ENCODE results near the gene CDH8. TPM values are rescaled to one million over a fixed set of nuclear protein-coding genes. Genes with fewer than 3 reads are reported as not detected.

Gene CDH8
- total RNA-seq, 1 experiment from 2014 or later = 50.5 TPM

DNA sequence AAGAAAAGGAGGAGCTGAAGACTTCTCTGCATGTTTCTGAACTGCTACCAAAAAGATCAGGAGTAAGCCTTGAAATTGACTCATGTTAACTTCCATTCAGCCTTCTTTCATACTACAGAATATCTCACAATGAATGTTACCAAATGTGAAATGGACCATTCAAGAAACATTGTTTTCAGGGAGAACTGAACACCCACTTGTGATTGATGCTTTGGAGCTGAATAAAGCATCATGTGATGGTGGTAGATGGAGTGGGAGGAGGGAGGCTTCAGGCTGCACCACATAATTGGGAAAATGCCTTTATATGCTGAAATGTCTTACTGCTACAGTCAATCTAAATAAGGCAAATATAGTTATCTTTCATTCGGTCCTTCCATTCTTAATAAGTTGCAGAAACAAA, 127.8 kb downstream of the CDH8 start:
- no peaks in the 10 kb centered on the region for H3K9me3 ChIP-seq (ENCODE audit: low read depth, low read length, poor library complexity, severe bottlenecking)
- no peak overlapping the region for H3K27ac ChIP-seq (ENCODE audit: low read depth, low read length, poor library complexity, severe bottlenecking)
- no peak overlapping the region for H3K4me3 ChIP-seq (ENCODE audit: low read depth, low read length, poor library complexity, severe bottlenecking)
- BruUV-seq (replicated peaks) = no TSS peak
- intact Hi-C loops (cut with micrococcal nuclease; ENCODE audit: unreplicated experiment) = no loop called here
- TF ChIP-seq, protein P1, sequence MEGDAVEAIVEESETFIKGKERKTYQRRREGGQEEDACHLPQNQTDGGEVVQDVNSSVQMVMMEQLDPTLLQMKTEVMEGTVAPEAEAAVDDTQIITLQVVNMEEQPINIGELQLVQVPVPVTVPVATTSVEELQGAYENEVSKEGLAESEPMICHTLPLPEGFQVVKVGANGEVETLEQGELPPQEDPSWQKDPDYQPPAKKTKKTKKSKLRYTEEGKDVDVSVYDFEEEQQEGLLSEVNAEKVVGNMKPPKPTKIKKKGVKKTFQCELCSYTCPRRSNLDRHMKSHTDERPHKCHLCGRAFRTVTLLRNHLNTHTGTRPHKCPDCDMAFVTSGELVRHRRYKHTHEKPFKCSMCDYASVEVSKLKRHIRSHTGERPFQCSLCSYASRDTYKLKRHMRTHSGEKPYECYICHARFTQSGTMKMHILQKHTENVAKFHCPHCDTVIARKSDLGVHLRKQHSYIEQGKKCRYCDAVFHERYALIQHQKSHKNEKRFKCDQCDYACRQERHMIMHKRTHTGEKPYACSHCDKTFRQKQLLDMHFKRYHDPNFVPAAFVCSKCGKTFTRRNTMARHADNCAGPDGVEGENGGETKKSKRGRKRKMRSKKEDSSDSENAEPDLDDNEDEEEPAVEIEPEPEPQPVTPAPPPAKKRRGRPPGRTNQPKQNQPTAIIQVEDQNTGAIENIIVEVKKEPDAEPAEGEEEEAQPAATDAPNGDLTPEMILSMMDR (conservative IDR thresholded peaks at IDR 0.05; ENCODE audit: low read depth, low read length) = no peak
- TF ChIP-seq EZH2 (IDR thresholded peaks at IDR 0.05; ENCODE audit: borderline replicate concordance, low read depth, low read length, poor library complexity, severe bottlenecking) = no peak
- no peak for DNase-seq (ENCODE audit: low spot score)
- ChIA-PET POLR2A (ENCODE audit: low non-redundant PET) (no interaction called here), CTCF (no interaction called here)
- no peaks in the 10 kb centered on the region for H3K4me1 ChIP-seq (ENCODE audit: insufficient read depth, low read length, poor library complexity, severe bottlenecking)
- H3K36me3 ChIP-seq (ENCODE audit: insufficient read depth, low read length, poor library complexity, severe bottlenecking) = no peaks in the 10 kb centered on the region
- no peaks in the 10 kb centered on the region for H3K27me3 ChIP-seq (replicated peaks; ENCODE audit: insufficient read depth, low read depth, low read length, poor library complexity)

DNA sequence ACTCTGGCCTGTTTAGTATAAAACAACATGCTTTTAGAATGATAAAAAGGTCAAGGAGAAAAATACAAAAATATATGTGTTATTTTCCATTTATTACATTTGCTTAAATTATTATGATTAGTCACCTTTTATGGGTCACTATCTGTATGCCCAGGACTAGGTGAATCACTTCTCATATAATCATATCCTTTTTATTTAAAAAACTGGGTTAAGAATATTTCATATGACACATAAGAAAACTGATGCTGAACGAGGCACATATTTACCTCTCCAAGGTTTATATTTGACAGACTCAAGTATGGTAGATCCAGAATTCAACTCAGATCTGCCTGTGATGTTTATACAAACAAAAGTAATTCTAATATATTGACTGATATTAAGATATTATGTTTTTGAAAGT, 134.5 kb downstream of the CDH8 start:
- ChIA-PET POLR2A (ENCODE audit: low non-redundant PET) (no interaction called here), CTCF (no interaction called here)
- no peaks in the 10 kb centered on the region for H3K27me3 ChIP-seq (replicated peaks; ENCODE audit: insufficient read depth, low read depth, low read length, poor library complexity)
- H3K4me1 ChIP-seq (ENCODE audit: insufficient read depth, low read length, poor library complexity, severe bottlenecking) = no peaks in the 10 kb centered on the region
- intact Hi-C loops (cut with micrococcal nuclease; ENCODE audit: unreplicated experiment) = no loop called here
- no peak for DNase-seq (ENCODE audit: low spot score)
- TF ChIP-seq, protein P1 (conservative IDR thresholded peaks at IDR 0.05; ENCODE audit: low read depth, low read length) = no peak
- TF ChIP-seq EZH2 (IDR thresholded peaks at IDR 0.05; ENCODE audit: borderline replicate concordance, low read depth, low read length, poor library complexity, severe bottlenecking) = no peak
- no TSS peak for BruUV-seq (replicated peaks)
- no peaks in the 10 kb centered on the region for H3K9me3 ChIP-seq (ENCODE audit: low read depth, low read length, poor library complexity, severe bottlenecking)
- H3K27ac ChIP-seq (ENCODE audit: low read depth, low read length, poor library complexity, severe bottlenecking) = no peak overlapping the region
- H3K4me3 ChIP-seq (ENCODE audit: low read depth, low read length, poor library complexity, severe bottlenecking) = no peak overlapping the region
- H3K36me3 ChIP-seq (ENCODE audit: insufficient read depth, low read length, poor library complexity, severe bottlenecking) = no peaks in the 10 kb centered on the region

DNA sequence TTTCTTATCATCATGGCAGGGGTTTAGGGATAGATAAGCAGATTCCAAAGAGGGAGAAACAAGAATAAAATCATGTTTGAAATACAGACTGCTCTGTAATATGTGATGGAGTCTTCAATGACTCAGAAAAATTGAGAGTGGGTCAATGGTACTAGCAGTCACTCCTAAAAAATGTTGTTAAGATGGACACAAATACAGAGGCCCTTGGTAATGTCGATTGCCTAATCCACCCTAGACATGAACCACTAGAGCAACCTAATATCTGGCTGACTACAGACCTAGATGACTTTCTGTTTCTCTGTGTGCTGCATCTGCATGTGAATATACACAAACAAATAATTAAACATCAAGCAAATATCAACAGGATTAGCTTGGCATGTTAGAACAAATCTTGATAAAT, 135.8 kb downstream of the CDH8 start:
- CTCF ChIA-PET = no interaction called here
- BruUV-seq (replicated peaks) = no TSS peak

More for the DNA sequence above, 135.8 kb downstream of the CDH8 start:
- intact Hi-C loops (cut with micrococcal nuclease; ENCODE audit: unreplicated experiment) = no loop called here
- Histone ChIP-seq H3K9me3 (ENCODE audit: low read depth, low read length, poor library complexity, severe bottlenecking) (no peaks in the 10 kb centered on the region), H3K4me3 (ENCODE audit: low read depth, low read length, poor library complexity, severe bottlenecking) (no peak overlapping the region), H3K27me3 (replicated peaks; ENCODE audit: insufficient read depth, low read depth, low read length, poor library complexity) (no peaks in the 10 kb centered on the region), H3K4me1 (ENCODE audit: insufficient read depth, low read length, poor library complexity, severe bottlenecking) (no peaks in the 10 kb centered on the region), H3K36me3 (ENCODE audit: insufficient read depth, low read length, poor library complexity, severe bottlenecking) (no peaks in the 10 kb centered on the region), H3K27ac (ENCODE audit: low read depth, low read length, poor library complexity, severe bottlenecking) (no peak overlapping the region)
- no peak for TF ChIP-seq EZH2 (IDR thresholded peaks at IDR 0.05; ENCODE audit: borderline replicate concordance, low read depth, low read length, poor library complexity, severe bottlenecking)
- TF ChIP-seq, protein P1 (conservative IDR thresholded peaks at IDR 0.05; ENCODE audit: low read depth, low read length) = no peak
- DNase-seq (ENCODE audit: low spot score) = no peak
- POLR2A ChIA-PET (ENCODE audit: low non-redundant PET) = no interaction called here

All from A673 (cell line).